ENCODE measurements around the gene SORBS2.

The SORBS2 gene

GRCh38 chr4:185623444-185624258 lies 188.3 kb downstream of the SORBS2 start:
- DNase-seq, result no peak

GRCh38 chr4:185608185-185608584 lies 203.8 kb downstream of the SORBS2 start:
- no peak for DNase-seq

DNA sequence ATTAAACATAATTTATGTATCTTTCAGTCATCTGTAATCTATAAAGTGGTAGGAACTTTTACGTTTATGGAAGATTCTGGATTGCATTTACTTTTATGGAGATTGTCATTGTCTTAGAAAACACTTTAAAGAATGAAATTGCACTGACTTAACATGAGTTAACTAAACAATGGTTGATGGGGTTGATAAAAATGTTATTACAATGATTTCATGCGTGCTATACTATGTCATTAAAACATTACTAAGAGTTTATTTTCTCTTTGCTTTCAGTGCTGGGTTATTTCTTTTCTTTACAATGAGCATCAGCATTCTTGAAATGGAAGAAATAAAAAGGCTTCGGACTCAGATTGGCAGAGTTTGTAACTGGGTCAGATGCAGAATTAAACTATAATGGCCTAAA lies 209.6 kb downstream of the SORBS2 start:
- DNase-seq, result no peak

DNA sequence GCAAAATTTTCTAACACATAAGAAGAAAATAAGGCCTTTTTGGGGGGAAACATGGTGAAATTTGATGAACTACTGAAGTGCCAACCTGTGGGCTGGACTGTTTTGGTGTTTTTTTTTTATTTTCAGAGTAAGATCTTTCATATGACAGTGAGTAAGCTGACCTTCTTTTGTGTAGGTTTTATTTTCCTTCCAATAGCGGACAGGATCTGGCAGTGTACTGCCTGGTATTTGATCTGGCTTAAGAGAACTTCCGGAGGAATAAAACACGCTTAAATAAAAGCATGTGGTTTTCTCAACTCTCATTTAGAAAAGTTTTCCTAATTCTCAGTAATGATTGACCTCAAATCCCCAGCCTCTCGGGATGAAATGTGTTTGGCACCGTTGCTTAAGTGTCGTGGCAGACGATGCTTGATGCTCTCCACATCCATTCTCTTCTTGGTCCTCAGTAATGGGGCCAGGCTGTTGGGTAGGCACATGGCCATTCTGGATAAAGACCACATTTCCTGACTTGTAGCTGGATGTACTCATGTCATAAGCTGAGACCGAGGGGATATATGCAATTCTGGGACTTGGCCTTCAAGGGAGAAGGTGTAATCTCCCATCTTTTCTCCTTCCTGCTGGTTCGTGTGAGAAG lies 211.1 kb downstream of the SORBS2 start:
- no peak for DNase-seq

GRCh38 chr4:185599553-185600243 lies 212.3 kb downstream of the SORBS2 start:
- no peak for DNase-seq

DNA sequence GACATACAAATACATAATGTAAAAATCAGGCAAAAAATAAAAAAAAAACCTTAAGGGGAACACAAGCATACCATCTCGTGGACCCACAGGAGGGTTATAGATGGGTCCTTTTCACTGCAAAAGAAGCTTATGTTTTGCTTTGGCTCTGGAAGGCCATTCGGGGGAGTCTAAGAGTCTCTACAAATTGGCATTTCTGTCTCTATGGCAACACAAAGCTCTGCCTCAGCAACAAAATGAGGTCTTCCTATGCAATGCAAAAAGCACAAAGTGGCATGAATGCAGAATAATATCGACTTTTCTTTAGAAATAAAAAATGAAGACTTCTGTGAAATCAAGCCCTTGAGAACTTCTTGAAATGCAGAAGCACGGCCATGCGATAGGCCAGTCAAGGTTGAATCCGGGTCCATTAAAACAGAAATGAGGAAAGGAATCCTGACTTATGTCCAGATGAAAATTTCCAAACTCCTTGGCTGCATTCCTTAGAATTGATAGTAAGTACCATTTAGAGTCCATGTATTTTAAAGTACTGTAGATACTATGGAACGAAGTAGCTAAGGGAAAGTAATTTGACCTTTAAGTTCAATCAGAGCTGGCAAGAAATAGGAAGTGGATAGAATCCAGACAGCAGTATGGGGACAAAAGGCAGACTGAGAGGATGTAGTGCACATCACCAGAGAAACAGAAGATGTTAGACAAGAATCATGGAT lies 213.0 kb downstream of the SORBS2 start:
- DNase-seq, result no peak

- DNase-seq, result peak; percentile 27 to 63 (median 46)
Observed at GRCh38 chr4:185597532-185598188, 214.3 kb downstream of the SORBS2 start.

GRCh38 chr4:185592845-185593488 lies 219.0 kb downstream of the SORBS2 start:
- no peak for DNase-seq

DNA sequence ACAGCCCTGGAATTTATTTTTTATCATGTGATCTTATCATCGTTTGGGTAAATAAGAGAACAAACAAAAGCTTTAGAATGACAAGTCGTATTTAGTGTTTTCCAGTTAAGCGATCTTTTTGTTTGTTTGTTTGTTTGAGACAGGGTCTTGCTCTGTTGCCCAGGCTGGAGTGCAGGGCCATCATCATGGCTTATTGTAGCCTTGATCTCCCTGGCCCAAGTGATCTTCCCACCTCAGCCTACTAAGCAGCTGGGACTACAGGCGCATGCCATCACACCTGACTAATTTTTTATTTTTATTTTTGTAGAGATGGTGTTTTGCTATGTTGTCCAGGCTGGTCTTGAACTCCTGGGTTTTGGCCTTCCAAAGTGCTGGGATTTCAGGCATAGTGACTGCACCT lies 219.6 kb downstream of the SORBS2 start:
- DNase-seq, result no peak

GRCh38 chr4:185591679-185592141 lies 220.3 kb downstream of the SORBS2 start:
- no peak for DNase-seq

GRCh38 chr4:185590982-185591381 lies 221.0 kb downstream of the SORBS2 start:
- DNase-seq, result no peak

GRCh38 chr4:185589067-185589836 lies 222.7 kb downstream of the SORBS2 start:
- DNase-seq, result no peak

- peak; percentile 51 to 75 (median 67) for DNase-seq
Observed at GRCh38 chr4:185587427-185588161, 224.4 kb downstream of the SORBS2 start.

DNA sequence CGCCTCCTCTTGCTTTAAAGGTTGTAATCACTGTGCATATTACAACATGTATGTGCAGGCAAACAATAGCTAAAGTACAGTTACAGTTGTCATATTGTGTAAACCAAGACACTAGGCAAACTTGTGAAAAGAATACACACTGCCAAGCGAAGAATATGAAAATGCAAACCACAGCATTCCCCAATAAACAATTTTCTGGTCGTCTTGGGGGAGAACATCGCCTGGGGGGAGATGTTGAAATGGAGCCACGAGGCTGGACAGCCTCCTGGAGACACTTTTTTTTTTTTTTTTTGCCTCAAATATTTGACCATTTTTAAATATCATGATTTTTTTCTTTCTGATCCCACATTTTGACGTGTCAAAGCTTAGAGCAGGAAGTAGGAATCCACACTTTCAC lies 225.0 kb downstream of the SORBS2 start:
- no peak for DNase-seq

- DNase-seq, result no peak
Observed at GRCh38 chr4:185585211-185585610, 226.8 kb downstream of the SORBS2 start.

DNA sequence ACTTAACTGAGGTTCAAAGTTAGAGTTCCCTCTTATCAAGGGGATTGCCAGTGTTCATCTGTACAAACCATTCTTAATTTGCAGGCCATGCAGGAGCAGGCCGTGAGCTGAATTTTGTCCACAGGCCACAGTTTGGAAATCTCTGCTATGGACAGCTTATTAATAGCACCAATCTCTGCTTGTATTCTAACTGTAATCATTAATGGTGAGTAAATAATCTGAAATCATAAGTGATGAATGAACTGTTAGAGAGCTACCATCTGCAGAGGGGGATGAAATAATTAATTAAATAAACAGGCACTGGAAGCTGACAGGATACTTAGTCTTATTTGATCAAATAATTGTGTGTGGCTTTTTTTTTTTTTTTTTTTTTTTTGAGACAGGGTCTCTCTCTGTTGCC lies 228.2 kb downstream of the SORBS2 start:
- DNase-seq, result no peak

- DNase-seq, result no peak
Observed at GRCh38 chr4:185582651-185583400, 229.2 kb downstream of the SORBS2 start.

DNA sequence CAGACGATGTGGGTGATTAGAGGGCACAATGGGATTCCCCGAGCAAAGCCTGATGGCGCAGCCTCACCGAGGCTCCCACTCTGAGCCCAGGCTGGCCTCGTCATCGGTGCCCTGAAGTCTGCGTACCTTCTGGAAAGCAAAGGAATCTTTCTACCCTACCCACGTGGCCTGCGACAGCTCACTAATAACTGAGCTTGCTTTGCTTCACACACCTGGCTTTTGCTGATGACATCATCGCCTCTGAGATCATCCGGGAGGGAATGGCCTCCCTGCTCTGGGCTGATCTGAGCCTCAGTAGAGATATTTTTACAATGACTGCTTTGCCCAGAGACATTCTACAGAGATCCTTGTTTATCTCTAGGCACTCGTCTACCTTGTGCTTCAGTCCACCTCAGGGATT lies 231.3 kb downstream of the SORBS2 start:
- no peak for DNase-seq

- DNase-seq, result no peak
Observed at GRCh38 chr4:185578284-185578683, 233.7 kb downstream of the SORBS2 start.

Measured in stimulated activated naive CD4-positive, alpha-beta T cell (primary cell).